ENCODE measurements around the gene QKI. TPM values are rescaled to one million over a fixed set of nuclear protein-coding genes. Genes with fewer than 3 reads are reported as not detected.

The QKI gene
- total and polyA plus RNA-seq, 2 experiments from 2014 or later: 38.0 to 92.5 TPM

DNA sequence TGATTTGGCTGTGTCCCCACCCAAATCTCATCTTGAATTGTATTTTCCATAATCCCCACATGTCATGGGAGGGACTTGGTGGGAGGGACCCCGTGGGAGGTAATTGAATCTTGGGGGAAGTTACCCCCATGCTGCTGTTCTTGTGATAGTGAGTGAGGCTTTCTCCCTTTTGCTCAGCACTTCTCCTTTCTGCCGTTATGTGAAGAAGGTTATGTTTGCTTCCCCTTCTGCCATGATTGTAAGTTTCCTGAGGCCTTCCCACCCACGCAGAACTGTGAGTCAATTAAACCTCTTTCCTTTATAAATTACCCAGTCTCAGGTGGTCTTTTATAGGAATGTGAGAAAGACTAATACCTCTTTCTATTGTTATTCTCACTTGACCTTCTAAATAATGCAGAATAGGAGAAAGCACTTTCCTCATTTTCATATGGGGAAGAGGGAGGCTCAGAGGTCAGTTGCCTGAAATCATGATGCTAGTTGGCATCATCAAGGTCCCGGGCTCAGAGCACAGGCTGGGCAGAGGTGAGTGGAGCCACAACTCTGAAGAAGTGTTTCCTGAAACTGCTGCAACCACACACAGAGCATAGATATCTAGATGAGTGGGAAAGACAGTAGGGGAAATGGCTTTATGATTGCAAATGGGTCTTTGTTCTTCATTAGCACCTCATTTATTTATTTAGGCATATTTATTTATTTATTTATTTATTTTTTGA, 191.0 kb downstream of the QKI start:
- H3K4me2 ChIP-seq: no peak overlapping the region
- H3K79me2 ChIP-seq: no peaks in the 10 kb centered on the region
- 85% methylated on average over 4 of the region's 4 CpGs for WGBS (ENCODE audit: low lambda C conversion rate, missing lambda C conversion rate)
- H2AFZ ChIP-seq: no peak overlapping the region
- H3K27ac ChIP-seq: no peak overlapping the region
- H3K9me2 ChIP-seq (replicated peaks; ENCODE audit: insufficient read depth): no peaks in the 10 kb centered on the region
- no peak overlapping the region for H3K4me3 ChIP-seq
- no peak for DNase-seq (ENCODE audit: low spot score)
- no peaks in the 10 kb centered on the region for H3K36me3 ChIP-seq (replicated peaks; ENCODE audit: insufficient read depth, low read depth)
- H4K20me1 ChIP-seq (ENCODE audit: insufficient read depth, poor library complexity, severe bottlenecking): no peaks in the 10 kb centered on the region
- TF ChIP-seq, protein P1, sequence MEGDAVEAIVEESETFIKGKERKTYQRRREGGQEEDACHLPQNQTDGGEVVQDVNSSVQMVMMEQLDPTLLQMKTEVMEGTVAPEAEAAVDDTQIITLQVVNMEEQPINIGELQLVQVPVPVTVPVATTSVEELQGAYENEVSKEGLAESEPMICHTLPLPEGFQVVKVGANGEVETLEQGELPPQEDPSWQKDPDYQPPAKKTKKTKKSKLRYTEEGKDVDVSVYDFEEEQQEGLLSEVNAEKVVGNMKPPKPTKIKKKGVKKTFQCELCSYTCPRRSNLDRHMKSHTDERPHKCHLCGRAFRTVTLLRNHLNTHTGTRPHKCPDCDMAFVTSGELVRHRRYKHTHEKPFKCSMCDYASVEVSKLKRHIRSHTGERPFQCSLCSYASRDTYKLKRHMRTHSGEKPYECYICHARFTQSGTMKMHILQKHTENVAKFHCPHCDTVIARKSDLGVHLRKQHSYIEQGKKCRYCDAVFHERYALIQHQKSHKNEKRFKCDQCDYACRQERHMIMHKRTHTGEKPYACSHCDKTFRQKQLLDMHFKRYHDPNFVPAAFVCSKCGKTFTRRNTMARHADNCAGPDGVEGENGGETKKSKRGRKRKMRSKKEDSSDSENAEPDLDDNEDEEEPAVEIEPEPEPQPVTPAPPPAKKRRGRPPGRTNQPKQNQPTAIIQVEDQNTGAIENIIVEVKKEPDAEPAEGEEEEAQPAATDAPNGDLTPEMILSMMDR (IDR thresholded peaks at IDR 0.05; ENCODE audit: poor library complexity): no peak
- TF ChIP-seq EZH2phosphoT487 (IDR thresholded peaks at IDR 0.05; ENCODE audit: low read depth, severe bottlenecking, unreplicated experiment) (no peak), EZH2 (IDR thresholded peaks at IDR 0.05; ENCODE audit: borderline replicate concordance) (no peak)
- H3K9me3 ChIP-seq (ENCODE audit: low read depth): no peaks in the 10 kb centered on the region
- H3K4me1 ChIP-seq (ENCODE audit: insufficient read depth): no peaks in the 10 kb centered on the region
- H3K27me3 ChIP-seq: no peaks in the 10 kb centered on the region

DNA sequence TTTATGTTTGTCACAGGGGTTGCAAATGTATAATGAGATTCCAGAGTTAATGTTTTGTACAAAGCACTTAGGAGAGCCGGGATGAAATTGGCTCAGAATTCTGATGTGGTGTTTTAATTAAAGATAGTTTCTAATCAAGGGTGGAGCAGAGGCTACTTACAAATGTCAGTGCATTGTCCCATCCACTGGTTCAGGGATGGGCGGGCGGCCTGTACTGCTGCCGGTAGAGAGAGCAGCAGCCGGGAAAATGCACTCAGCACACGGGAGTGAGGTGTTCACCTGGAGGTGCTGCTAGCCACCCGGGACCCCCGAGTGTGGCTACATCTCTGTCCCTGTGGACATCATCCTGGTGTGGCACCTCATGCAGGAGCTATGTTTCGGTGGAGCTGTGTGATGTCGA, 193.3 kb downstream of the QKI start:
- no peaks in the 10 kb centered on the region for H3K27me3 ChIP-seq
- WGBS (ENCODE audit: low lambda C conversion rate, missing lambda C conversion rate): 94% methylated on average over 9 of the region's 10 CpGs
- H3K4me2 ChIP-seq: no peak overlapping the region
- H3K9me3 ChIP-seq (ENCODE audit: low read depth): no peaks in the 10 kb centered on the region
- H2AFZ ChIP-seq: no peak overlapping the region
- no peak for DNase-seq (ENCODE audit: low spot score)
- no peak overlapping the region for H3K4me3 ChIP-seq
- no peaks in the 10 kb centered on the region for H3K4me1 ChIP-seq (ENCODE audit: insufficient read depth)
- no peak overlapping the region for H3K27ac ChIP-seq
- TF ChIP-seq, protein P1 (IDR thresholded peaks at IDR 0.05; ENCODE audit: poor library complexity): no peak
- TF ChIP-seq EZH2phosphoT487 (IDR thresholded peaks at IDR 0.05; ENCODE audit: low read depth, severe bottlenecking, unreplicated experiment): no peak
- no peak for TF ChIP-seq EZH2 (IDR thresholded peaks at IDR 0.05; ENCODE audit: borderline replicate concordance)
- H3K9me2 ChIP-seq (replicated peaks; ENCODE audit: insufficient read depth): no peaks in the 10 kb centered on the region
- no peaks in the 10 kb centered on the region for H3K79me2 ChIP-seq
- H4K20me1 ChIP-seq (ENCODE audit: insufficient read depth, poor library complexity, severe bottlenecking): no peaks in the 10 kb centered on the region
- no peaks in the 10 kb centered on the region for H3K36me3 ChIP-seq (replicated peaks; ENCODE audit: insufficient read depth, low read depth)

DNA sequence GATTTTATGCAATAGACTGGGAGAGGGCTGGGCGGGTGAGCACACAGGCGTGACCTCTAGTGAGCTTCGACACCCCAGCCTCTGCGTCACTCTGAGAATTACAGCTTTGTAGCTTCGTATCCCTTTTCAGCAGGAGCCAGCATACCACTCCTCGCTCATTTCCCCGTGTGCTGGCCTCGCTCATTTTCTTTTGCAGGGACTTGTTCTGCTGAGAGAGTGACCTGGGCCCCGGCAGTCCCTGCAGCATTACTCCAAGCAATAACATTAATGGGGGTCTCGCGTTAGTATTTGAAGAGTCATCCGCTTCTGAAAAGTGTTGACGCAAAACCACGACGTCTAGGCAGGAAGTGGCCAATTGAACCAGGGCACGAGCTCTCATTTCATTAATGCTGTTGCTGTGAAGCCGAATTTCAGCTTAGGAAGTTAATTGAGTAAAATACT, 193.7 kb downstream of the QKI start:
- H3K4me1 ChIP-seq (ENCODE audit: insufficient read depth): no peaks in the 10 kb centered on the region
- H4K20me1 ChIP-seq (ENCODE audit: insufficient read depth, poor library complexity, severe bottlenecking): no peaks in the 10 kb centered on the region
- no peaks in the 10 kb centered on the region for H3K9me2 ChIP-seq (replicated peaks; ENCODE audit: insufficient read depth)
- H3K4me2 ChIP-seq: no peak overlapping the region
- no peak overlapping the region for H2AFZ ChIP-seq
- DNase-seq (ENCODE audit: low spot score): no peak
- no peak overlapping the region for H3K4me3 ChIP-seq
- WGBS (ENCODE audit: low lambda C conversion rate, missing lambda C conversion rate): 74% methylated on average over 17 of the region's 17 CpGs
- H3K27ac ChIP-seq: no peak overlapping the region
- H3K36me3 ChIP-seq (replicated peaks; ENCODE audit: insufficient read depth, low read depth): no peaks in the 10 kb centered on the region
- no peaks in the 10 kb centered on the region for H3K79me2 ChIP-seq
- no peaks in the 10 kb centered on the region for H3K27me3 ChIP-seq
- no peak for TF ChIP-seq EZH2 (IDR thresholded peaks at IDR 0.05; ENCODE audit: borderline replicate concordance)
- TF ChIP-seq, protein P1 (IDR thresholded peaks at IDR 0.05; ENCODE audit: poor library complexity): no peak
- no peak for TF ChIP-seq EZH2phosphoT487 (IDR thresholded peaks at IDR 0.05; ENCODE audit: low read depth, severe bottlenecking, unreplicated experiment)
- no peaks in the 10 kb centered on the region for H3K9me3 ChIP-seq (ENCODE audit: low read depth)

All from hepatocyte (in vitro differentiated cells).